Caki2 (cell line): ENCODE measurements around the gene PI4KA. TPM values are rescaled to one million over a fixed set of nuclear protein-coding genes. Genes with fewer than 3 reads are reported as not detected.

Source experiments
- DNase-seq: peaks from one replicate; pipeline ENCODE4 v3.0.0-alpha.2; 2015; ENCODE audit warnings: low read depth
- in situ Hi-C: cut with HindIII; loops from 2 replicates; pipeline ENCODE4 v1.10.0; 2016; ENCODE audit warnings: low sequenced_read_pairs, low pct_unique_long_range_greater_than_20kb, mixed read lengths
- total RNA-seq: library from RNA; depleted of rRNA; stranded (reverse); fragments of >200 nt; shearing (Covaris generic); gene quantifications from 2 replicates; pipeline ENCODE4 v1.2.3, GENCODE V29; 2014; ENCODE audit warnings: low replicate concordance

The PI4KA gene
- total RNA-seq, 1 experiment from 2014 or later: 29.9 TPM

DNA sequence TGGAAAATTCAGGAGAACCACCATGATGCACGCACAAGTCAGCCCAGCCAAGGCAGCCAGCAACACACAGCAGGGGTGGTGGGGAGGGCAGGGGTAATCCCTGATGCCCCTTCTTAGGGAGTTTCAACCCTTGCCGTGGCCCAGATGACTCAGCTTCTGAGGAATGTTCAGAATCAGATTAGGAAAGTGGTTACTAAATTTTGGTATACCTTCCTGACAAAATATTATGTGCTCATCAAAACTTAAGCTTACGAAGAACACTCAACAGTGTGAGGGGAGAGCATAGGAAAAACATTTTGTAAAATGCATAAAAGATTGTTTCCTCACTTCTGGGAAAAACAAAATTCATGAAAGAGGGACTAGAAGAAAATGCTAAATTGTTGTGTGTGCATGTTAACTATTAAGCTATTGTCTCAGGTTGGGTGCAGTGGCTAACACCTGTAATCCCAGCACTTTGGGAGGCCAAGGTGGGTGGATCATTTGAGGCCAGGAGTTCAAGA is 52.6 kb downstream of the PI4KA start:
- no peak for DNase-seq
- in situ Hi-C loops: no loop called here

DNA sequence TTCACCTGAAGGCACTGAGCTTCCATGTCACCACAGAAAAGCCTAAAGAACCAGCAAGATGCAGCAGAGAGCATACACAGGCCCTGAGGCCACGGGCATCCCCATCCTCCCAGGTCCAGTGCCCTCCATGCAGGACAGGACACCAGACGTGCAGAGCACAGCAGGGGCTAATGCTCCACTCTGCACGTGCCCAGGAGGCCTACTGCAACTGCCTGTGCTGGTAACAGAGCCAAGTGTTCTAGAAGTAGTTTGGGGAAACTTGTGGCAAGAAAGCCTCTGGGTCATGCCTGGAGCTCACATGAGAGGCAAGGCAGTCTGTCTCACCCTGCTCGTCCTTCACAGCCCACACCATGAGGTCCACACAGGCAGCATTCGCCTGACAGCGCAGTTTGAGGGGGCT is 54.0 kb downstream of the PI4KA start:
- in situ Hi-C loops: no loop called here
- DNase-seq: no peak

DNA sequence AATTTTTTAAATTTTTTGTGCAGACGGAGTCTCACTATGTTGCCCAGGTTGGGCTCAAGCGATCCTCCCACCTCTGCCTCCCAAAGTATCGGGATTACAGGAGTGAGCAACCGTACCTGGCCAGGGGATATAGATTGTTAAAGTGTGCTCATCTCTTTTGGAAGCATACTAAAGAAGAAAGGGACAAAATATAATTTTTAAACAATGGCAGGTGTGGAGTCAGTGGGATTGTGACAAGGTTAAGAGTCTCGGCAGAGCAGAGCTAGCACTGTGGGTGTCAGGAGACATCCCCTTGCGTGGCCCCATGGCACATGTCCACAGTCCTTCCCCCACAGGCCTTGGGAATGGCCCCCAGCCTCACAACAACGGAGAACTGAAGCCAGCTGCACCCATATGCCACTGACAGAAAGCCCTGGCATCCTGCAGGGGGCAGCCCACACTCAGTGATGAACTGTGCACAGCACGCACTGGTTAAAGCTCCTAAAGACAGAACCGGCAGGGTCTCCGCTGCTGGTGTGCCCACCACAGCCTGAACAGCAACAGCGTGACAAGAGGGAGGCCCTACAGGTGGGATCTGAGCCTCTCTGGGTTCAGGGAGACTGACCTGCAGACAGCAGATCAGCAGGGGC is 54.8 kb downstream of the PI4KA start:
- in situ Hi-C loops: no loop called here
- peak; percentile 18 for DNase-seq

DNA sequence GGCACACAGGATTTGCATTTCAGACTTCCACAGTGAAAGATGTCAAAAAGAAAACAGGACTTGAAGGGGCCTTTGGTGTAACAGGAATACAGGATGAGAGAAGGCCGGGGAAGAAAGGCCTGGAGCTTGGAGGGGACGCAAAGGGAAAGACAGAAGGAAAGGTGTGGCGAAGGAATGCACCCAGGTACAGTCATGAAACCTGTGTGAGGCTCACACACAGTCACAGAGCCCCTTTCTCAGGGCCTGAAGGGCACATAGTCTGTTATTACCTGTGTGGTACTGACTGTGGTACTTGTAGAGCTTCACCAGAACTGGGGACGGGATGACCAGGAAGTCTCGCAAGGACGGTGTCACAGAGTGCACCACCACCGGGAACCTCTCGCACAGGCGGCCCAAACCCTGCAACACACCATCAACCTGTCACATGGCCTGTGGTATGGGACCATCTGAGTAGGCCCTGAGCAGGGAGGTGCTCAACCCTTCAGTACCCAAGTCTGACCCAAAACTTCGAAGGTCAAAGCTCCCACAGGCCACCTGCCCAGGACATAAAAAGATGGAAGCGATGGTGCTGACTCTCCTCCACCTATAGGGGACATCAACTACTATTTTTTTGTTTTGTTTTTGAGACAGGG is 55.6 kb downstream of the PI4KA start:
- in situ Hi-C loops: no loop called here
- DNase-seq: no peak

DNA sequence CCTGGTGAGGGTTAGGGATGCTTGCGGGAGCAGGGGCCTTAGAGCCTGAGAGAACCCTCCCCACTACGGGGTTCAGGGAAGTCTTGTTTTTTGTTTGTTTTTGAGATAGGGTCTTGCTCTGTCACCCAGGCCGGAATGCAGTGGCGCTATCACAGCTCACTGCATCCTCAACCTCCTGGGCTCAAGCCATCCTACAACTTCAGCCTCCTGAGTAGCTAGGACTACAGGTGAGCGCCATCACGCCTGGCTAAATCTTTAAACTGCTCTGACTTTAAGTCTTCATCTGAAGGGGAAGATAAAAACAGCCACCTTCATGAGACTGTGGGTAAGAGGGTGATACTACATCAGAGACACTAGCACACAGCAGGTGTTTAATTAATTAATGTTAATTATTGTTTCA is 56.2 kb downstream of the PI4KA start:
- in situ Hi-C loops: no loop called here
- no peak for DNase-seq

DNA sequence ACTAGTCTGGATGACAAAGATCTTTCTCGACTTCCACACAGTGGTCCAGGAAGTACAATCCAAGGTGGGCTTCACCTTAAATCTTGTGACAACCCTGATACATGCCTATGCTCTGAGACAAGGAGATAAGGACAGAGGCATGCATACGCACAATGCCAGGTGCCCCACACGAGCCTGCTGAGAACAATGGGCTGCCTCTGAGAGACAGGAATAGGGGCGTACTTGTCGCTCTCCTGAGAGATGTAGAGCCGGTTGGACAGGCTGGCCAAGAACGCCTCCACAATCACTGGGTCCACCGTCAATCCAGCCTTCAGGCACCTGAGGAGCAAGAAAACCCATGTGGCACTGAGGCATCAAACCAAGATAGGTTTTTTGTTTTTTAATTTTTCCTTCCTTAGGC is 59.2 kb downstream of the PI4KA start:
- in situ Hi-C loops: no loop called here
- DNase-seq: no peak

DNA sequence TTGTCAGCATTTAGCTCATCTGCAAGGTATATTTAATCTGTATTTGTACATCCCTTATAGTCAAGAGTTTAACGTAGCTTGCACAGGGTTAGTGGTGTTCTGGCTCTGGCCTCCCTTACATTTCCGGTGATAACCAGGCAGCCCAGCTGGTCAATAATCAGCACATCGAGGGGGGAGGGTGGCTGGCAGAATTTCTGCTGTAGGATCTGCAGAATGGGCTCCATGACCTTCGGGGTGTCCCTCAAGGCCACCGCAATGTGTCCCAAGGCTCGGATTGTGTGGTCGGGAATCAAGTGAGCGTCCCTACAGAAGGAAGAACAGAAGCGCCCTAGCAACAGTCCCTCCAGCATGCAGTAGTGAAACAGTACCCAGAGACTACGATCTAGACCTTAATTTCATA is 59.6 kb downstream of the PI4KA start:
- in situ Hi-C loops: no loop called here
- no peak for DNase-seq

DNA sequence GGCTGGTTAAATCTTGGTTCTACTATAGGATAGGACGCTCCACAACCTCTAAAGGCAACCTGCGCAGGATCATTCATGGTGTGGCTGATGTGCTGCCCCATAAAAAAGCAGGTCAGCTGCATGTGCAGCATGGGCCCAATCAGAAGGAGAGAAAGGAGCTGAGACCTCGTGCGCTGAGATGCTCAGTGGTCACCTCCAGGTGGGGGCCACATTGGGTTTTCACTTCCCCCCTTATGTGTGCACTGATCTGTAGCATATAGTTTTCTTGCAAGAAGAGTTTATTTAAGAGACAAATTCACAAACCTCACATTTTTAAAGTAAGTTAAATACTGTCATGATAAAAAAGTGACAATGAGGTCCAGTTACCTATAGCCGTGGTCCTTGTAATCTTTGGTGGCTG is 60.4 kb downstream of the PI4KA start:
- DNase-seq: no peak
- in situ Hi-C loops: no loop called here

DNA sequence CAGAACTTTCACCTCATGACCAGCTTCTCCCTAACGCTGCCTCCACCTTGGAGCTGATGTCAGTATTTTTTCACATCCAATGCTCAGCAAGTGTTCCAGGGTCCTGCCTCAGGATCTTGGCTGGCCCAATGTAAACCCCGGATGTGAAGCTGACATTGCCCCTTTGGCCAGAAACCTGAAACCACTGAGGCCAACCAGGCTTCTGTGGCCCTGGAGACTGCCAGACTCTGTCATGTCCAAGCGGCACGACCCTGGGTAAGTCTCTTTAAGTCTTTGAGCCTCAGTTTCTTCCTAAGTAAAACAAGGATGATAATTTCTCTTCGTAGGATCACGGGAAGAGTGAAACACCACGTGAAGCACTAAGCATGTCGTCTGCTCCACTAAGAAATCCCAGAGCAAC is 61.9 kb downstream of the PI4KA start:
- DNase-seq: no peak
- in situ Hi-C loops: no loop called here

DNA sequence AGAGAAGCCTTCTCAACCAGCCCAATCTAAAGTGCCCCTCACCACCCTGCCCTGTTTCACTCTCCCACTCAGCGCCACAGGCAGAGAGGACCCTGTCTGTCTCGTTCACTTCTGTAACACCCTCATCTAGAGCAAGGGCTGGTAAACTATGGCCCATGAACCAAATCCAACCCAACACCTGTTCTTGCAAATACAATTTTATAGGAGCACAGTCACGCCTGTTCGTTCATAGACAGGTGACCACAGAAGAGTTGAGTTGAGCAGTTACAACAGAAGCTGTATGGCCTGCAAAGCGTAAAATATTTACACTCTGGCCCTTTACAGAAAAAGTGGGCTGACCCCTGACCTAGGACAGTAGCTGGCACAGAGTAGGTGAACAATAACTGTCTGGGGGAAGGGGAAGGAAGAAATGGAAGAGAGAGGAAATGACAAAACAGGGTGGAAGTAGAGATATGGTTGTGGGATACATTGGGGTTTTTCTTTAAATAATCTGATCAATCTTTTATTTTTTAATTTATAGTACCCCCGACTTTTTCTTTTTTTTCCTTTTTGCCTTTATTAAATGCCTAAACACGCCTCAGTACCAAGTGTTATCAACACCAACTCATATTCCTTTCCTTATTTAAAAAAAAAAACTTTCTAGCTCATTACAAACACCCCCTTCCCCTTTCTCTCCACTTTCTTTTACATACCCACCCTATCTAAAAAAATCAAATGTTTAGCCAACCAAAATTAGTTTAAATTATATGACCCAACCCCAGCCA is 63.8 kb downstream of the PI4KA start:
- DNase-seq: no peak
- in situ Hi-C loops: no loop called here

DNA sequence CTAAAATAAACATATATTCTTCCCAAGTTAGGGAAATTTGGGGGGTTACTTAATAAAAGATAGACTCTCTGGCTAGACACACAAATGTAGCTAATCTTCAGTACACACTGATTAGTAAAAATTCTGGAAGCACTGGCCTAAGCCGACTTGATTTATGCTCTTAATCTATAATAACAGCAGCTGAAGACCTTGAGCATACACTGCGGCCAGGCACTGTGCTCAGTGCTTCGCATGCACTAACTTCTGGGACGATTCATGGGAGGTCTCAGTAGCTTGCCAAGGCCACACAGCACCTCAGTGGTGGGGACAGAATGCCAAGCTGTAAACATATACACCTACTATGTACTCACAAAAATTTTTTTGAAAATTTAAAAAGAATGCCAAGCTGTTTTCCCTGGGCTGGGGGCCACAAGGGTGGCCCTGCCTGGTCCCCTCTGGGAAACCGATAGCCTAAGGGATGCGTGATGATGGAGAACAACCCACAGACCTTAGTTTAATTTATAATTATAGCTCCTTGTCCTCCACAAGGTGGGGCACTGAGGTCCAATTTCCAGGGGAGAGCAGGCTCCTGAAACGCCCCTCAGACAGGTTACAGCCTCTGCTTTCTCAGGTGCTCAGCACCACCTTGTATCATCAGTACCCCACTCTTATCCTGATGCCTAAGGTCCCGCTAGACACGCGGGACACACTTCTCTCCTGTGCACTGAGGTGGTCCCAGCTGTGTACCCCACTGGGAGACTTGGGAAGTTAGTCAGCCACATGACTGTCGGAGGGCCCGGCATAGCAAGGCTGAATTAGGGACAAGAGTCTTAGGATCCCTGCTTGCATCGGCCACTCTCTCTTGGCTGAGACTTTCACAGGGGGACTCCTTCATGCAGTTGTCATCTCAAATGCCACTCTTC is 64.6 kb downstream of the PI4KA start:
- in situ Hi-C loops: no loop called here
- no peak for DNase-seq

DNA sequence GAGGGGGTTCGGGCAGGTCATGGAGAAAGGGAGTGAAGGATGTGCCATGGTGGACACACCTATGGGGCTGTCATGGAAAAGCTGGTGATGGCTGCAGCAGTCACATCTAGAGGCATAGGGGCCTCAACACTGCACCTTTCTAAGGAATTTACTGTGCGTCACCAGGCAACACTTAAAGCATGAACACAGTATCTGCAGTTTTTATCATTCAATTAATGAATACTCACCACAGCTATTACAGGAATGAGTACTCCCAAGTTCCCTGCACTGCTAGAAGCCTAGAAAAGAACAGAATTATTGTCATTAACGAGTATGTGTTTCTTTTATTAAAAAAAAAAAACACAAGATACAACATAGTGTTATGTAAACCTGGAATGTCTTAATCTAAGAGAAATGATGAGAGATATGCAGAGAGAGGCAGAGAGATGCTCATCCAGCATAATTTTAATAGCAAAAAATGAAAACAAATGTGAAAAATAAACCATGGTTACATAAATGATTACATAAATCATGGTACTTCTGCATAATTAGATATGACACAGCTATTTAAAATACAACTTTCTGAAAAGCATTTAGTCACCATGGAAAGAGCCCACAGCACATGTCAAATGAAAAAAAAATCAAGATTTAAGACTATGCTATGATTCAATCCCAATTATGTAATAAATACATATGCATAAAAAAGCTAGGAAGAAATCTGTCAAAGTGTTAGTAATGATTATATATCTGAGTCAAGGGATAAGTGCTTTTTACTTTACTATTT is 65.5 kb downstream of the PI4KA start:
- in situ Hi-C loops: no loop called here

DNA sequence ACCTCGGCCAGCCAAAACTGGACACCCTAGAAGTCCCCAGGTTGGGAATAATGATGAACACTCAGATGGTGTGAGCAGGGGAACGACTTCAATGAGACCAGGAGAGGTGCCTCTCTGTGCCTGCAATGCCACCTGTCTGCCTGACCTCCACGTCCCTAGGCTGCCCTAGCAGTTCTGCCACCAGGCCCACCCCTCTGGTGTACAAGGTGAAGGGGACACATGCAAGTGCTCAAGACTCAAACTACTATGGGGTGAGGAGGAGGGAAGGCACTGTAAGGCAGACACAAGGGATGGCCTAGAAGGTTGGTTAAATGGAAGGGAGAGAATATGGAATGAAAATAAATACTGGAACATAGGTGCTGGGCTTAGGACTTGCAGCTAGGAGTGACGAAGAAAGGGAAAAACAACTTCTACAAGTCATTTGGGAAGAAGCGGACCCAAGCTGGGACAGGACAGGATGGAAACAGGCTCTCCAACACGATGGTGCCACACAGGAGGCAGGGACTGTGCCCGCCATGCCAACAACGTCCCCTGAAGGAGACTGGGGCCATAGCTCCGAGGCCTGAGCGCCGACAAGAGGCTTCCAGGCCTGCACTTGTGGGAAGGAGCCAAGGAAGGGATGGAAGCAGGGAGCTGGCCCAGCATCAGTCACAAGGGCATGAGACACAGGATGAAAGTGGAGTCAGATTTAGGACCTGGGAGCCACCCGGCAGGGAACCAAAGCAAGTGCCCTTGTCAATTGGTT is 66.2 kb downstream of the PI4KA start:
- in situ Hi-C loops: no loop called here
- no peak for DNase-seq

More for the DNA sequence above, 65.5 kb downstream of the PI4KA start:
- no peak for DNase-seq

DNA sequence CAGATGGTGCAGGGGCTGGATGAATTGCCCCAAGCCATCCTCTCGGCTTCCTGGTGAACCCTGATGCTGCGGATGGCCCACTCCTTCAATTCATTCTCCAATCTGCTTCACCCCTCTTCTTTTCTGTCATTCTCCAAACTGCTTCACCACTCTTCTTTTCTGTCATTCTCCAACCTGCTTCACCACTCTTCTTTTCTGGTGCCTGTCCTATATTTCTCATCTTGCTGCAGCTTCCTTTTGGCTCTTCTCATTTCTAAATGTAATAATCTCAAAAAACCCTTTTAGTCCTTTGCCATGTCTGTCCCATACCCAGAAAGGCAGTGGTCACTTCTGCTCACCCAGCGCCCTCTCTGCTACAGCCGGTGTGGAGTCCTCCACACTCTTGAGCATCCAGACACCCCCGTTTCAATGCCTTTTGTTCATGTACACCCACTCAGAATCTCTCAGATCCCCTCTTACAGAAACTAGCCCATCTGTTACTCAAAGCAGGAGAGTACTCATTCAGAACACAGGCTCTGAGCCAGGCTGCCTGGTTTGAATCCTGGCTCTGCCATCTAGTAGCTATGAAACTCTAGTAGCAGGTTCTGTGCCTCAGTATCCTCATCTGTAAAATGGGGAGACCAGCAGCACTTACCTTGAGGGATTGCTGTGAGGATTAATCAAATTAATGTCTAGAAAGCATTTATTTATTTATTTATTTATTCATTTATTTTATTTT is 69.8 kb downstream of the PI4KA start:
- in situ Hi-C loops: no loop called here
- DNase-seq: no peak

DNA sequence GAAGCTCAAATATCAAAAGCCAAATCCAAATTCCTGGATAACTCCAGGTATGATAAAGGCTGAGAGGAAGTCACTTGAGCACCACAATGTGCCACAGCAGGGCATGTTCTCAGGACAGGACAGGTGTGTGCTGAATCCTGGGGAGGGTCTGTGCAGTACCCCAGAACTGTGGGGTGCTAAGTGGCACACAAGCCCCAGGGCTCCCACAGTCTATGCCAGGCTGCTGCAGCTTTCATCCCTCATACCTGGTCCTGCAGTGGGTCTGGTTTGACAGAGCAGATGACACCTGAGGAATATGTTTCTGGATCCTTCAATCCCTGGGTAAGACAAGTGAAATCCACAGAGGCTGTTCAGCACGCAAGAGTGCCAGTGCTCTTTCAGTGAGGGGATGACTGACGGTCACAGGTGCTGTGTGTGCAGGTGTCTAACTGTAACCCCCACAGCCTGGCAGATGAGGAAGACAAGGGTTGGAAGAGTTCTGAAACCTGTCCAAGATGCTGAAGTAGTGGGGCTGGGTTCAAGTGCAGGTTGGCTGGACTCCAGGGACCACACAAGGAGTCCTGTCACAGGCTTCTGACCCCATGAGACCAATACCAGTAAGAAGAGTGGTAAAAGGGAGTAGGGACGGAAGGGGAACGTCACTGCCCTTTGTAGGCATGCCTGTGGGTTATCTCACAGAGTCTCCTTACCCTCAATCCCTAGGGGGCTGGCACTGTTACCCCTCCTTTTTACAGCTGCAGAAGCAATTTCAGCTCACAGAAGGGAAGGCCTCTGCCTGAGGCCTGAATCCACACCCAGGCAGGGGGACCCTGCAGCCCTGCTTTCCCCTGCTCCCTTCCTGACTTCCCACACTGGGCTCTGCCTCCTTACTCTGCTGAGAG is 70.6 kb downstream of the PI4KA start:
- in situ Hi-C loops: no loop called here

DNA sequence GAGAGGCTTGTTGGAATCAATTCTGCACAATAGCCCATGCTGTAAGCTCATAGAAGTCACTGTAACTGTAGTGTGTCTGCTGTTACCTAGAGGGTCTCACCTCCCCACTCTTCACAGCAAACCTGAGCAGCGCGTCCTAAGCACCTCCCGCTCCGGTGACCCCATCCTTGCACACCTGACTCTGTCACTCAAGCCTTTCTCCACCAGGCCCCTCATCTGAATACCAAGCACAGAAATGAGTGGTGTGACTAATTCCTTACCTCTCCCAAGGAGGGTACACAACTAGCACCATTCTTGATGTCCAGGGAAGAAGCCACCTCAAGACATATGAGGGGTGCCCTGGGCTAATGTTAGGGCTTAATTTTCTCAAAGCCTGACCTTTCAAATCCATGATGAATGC is 71.4 kb downstream of the PI4KA start:
- in situ Hi-C loops: no loop called here

More for the DNA sequence above, 70.6 kb downstream of the PI4KA start:
- no peak for DNase-seq

More for the DNA sequence above, 71.4 kb downstream of the PI4KA start:
- DNase-seq: no peak
